Subcutaneous abdominal adipose tissue (tissue), 5 donors: ENCODE data around the gene MOK.

ENCODE experiments used
- H3K27ac ChIP-seq: one replicate; pipeline ENCODE4 v1.7.0; 2013; ENCODE audit warnings: low read depth, mild to moderate bottlenecking, inconsistent platforms, low read length, moderate library complexity
- H3K27me3 ChIP-seq, 5 donors: one replicate each; pipeline ENCODE4 v1.7.0; 2013; ENCODE audit warnings: low read length in 5 of 5, inconsistent platforms in 1 of 5; ENCODE audit not compliant: control insufficient read depth in 5 of 5, insufficient read depth in 4 of 5
- H3K36me3 ChIP-seq, 5 donors: one replicate each; pipeline ENCODE4 v1.7.0; 2013; ENCODE audit warnings: low read length in 5 of 5; ENCODE audit not compliant: control insufficient read depth in 5 of 5, insufficient read depth in 5 of 5
- H3K4me1 ChIP-seq, 5 donors: one replicate each; pipeline ENCODE4 v1.7.0; 2013; ENCODE audit warnings: low read length in 5 of 5, mild to moderate bottlenecking in 3 of 5, moderate library complexity in 1 of 5; ENCODE audit not compliant: control insufficient read depth in 5 of 5, insufficient read depth in 5 of 5
- H3K4me3 ChIP-seq, 5 donors: one replicate each; pipeline ENCODE4 v1.7.0; 2013; ENCODE audit warnings: low read length in 5 of 5, low read depth in 1 of 5
- H3K9ac ChIP-seq, 5 donors: one replicate each; pipeline ENCODE4 v1.7.0; 2013; ENCODE audit warnings: low read length in 5 of 5, mild to moderate bottlenecking in 4 of 5, moderate library complexity in 3 of 5
- H3K9me3 ChIP-seq, 5 donors: one replicate each; pipeline ENCODE4 v1.7.0; 2013; ENCODE audit warnings: low read length in 5 of 5; ENCODE audit not compliant: control insufficient read depth in 5 of 5
- donor health status: healthy.
- donor health status: healthy.
- donor health status: healthy.
- donor health status: healthy.
- donor health status: healthy.

Gene MOK

GRCh38 chr14:102292441-102292840, 12.5 kb downstream of the MOK start:
- Histone ChIP-seq H3K27ac (no peak overlapping the region), H3K27me3 (no peaks in the 10 kb centered on the region), H3K4me3 (no peak overlapping the region), H3K4me1 (peaks cover 0 to 5% (median 2%) of the 10 kb centered on the region in 5 donors), H3K9me3 (no peaks in the 10 kb centered on the region), H3K9ac (no peak overlapping the region), H3K36me3 (peaks cover 0 to 3% (median 0%) of the 10 kb centered on the region in 5 donors)

- no peaks in the 10 kb centered on the region for H3K9me3 ChIP-seq
- peaks cover 0 to 8% (median 0%) of the 10 kb centered on the region in 5 donors for H3K4me1 ChIP-seq
- no peaks in the 10 kb centered on the region for H3K27me3 ChIP-seq
- no peak overlapping the region for H3K4me3 ChIP-seq
- H3K9ac ChIP-seq = no peak overlapping the region
- no peak overlapping the region for H3K27ac ChIP-seq
- H3K36me3 ChIP-seq = peaks cover 0 to 3% (median 0%) of the 10 kb centered on the region in 5 donors
Observed at GRCh38 chr14:102288139-102288538, 16.8 kb downstream of the MOK start.

- H3K27me3 ChIP-seq = no peaks in the 10 kb centered on the region
- H3K4me3 ChIP-seq = no peak overlapping the region
- H3K36me3 ChIP-seq = peaks cover under 1 to 9% (median 6%) of the 10 kb centered on the region in 5 donors
- H3K9me3 ChIP-seq = no peaks in the 10 kb centered on the region
- no peak overlapping the region for H3K9ac ChIP-seq
- H3K4me1 ChIP-seq = peaks cover 0 to 8% (median 0%) of the 10 kb centered on the region in 5 donors
- no peak overlapping the region for H3K27ac ChIP-seq
Observed at GRCh38 chr14:102285106-102285505, 19.9 kb downstream of the MOK start.

GRCh38 chr14:102283631-102284129, 21.3 kb downstream of the MOK start:
- Histone ChIP-seq H3K4me1 (peaks cover 0 to 8% (median 0%) of the 10 kb centered on the region in 5 donors), H3K27ac (no peak overlapping the region), H3K36me3 (peaks cover 3 to 16% (median 8%) of the 10 kb centered on the region in 5 donors), H3K4me3 (no peak overlapping the region), H3K27me3 (no peaks in the 10 kb centered on the region), H3K9ac (no peak overlapping the region), H3K9me3 (no peaks in the 10 kb centered on the region)

GRCh38 chr14:102282751-102283465, 22.1 kb downstream of the MOK start:
- peaks cover 0 to 8% (median 0%) of the 10 kb centered on the region in 5 donors for H3K4me1 ChIP-seq
- H3K36me3 ChIP-seq = peaks cover 0 to 16% (median 8%) of the 10 kb centered on the region in 5 donors
- no peaks in the 10 kb centered on the region for H3K27me3 ChIP-seq
- H3K4me3 ChIP-seq = no peak overlapping the region
- H3K9ac ChIP-seq = no peak overlapping the region
- no peaks in the 10 kb centered on the region for H3K9me3 ChIP-seq
- no peak overlapping the region for H3K27ac ChIP-seq

GRCh38 chr14:102280376-102280962, 24.5 kb downstream of the MOK start:
- Histone ChIP-seq H3K4me3 (no peak overlapping the region), H3K36me3 (peaks cover 0 to 16% (median 8%) of the 10 kb centered on the region in 5 donors), H3K9ac (no peak overlapping the region), H3K9me3 (no peaks in the 10 kb centered on the region), H3K27ac (no peak overlapping the region), H3K27me3 (no peaks in the 10 kb centered on the region), H3K4me1 (peaks cover 0 to 8% (median 0%) of the 10 kb centered on the region in 5 donors)

GRCh38 chr14:102279688-102280348, 25.1 kb downstream of the MOK start:
- Histone ChIP-seq H3K27me3 (no peaks in the 10 kb centered on the region), H3K9ac (no peak overlapping the region), H3K4me3 (no peak overlapping the region), H3K27ac (no peak overlapping the region), H3K4me1 (peaks cover 0 to 8% (median 0%) of the 10 kb centered on the region in 5 donors), H3K36me3 (peaks cover 0 to 16% (median 8%) of the 10 kb centered on the region in 5 donors), H3K9me3 (no peaks in the 10 kb centered on the region)

- Histone ChIP-seq H3K36me3 (peaks cover 0 to 16% (median 8%) of the 10 kb centered on the region in 5 donors), H3K9me3 (no peaks in the 10 kb centered on the region), H3K27me3 (no peaks in the 10 kb centered on the region), H3K4me1 (peaks cover 0 to 8% (median 0%) of the 10 kb centered on the region in 5 donors), H3K9ac (no peak overlapping the region), H3K27ac (no peak overlapping the region), H3K4me3 (no peak overlapping the region)
Observed at GRCh38 chr14:102279282-102279681, 25.7 kb downstream of the MOK start.

GRCh38 chr14:102278631-102278935, 26.4 kb downstream of the MOK start:
- Histone ChIP-seq H3K9me3 (no peaks in the 10 kb centered on the region), H3K4me3 (no peak overlapping the region), H3K36me3 (peaks cover 0 to 16% (median 8%) of the 10 kb centered on the region in 5 donors), H3K9ac (no peak overlapping the region), H3K27ac (no peak overlapping the region), H3K4me1 (peaks cover 0 to 3% (median 0%) of the 10 kb centered on the region in 5 donors), H3K27me3 (no peaks in the 10 kb centered on the region)
